Choroid plexus epithelial cell (primary cell): ENCODE measurements around the gene GRIA3.

Source experiments
- DNase-seq: peaks from one replicate; pipeline ENCODE4 v3.0.0-alpha.2; 2010; ENCODE audit warnings: low read depth
- H3K4me3 ChIP-seq: 2 replicates; pipeline ENCODE4 v1.5.1; 2011; ENCODE audit warnings: low read depth, mild to moderate bottlenecking, control low read depth, low read length, moderate library complexity
- TF ChIP-seq, protein P1 (sequence below): conservative IDR thresholded peaks from 2 replicates; pipeline ENCODE4 v1.5.1; 2011; ENCODE audit warnings: low read depth, mild to moderate bottlenecking, control low read depth, inconsistent platforms, low read length, moderate library complexity

GRIA3 gene

DNA sequence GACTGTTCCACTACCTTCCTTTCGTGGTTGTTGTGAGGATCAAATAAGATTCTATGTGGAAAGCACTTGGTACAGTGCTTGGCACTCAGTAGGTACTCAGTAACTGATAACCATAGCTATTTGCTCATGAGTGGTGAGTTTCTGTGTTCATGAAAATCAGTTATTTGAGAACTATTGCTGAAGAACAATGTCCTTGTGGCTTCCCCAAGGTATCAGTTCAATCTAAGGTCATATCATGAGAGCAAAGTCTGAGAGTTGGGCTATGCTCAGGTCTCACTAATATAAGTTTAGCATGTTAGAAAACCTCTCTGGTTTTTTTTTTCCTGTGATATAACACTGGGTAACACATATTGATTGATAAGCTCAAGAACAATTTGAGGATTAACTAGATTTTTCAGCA is 147.8 kb downstream of the GRIA3 start:
- no peak for DNase-seq
- TF ChIP-seq, protein P1, sequence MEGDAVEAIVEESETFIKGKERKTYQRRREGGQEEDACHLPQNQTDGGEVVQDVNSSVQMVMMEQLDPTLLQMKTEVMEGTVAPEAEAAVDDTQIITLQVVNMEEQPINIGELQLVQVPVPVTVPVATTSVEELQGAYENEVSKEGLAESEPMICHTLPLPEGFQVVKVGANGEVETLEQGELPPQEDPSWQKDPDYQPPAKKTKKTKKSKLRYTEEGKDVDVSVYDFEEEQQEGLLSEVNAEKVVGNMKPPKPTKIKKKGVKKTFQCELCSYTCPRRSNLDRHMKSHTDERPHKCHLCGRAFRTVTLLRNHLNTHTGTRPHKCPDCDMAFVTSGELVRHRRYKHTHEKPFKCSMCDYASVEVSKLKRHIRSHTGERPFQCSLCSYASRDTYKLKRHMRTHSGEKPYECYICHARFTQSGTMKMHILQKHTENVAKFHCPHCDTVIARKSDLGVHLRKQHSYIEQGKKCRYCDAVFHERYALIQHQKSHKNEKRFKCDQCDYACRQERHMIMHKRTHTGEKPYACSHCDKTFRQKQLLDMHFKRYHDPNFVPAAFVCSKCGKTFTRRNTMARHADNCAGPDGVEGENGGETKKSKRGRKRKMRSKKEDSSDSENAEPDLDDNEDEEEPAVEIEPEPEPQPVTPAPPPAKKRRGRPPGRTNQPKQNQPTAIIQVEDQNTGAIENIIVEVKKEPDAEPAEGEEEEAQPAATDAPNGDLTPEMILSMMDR, result no peak
- H3K4me3 ChIP-seq, result no peak overlapping the region

DNA sequence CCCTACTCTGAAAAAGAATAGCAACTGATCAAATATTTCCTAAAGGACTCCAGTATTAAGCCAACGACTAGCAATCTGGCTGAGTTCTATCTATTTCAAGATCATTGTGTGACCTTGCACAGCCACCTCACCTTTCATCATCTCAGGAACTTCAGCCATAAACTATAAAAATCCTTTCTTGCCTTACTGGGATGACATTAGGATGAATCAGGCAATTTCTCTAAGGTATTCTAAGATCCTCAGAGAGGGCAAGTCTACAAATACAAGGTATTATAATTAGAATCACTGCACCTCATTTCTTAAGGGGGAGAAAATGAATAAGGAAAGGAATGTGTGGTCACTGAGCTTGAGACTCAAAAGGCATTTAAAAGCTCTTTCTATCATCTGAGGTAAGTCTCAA is 152.6 kb downstream of the GRIA3 start:
- DNase-seq, result no peak
- TF ChIP-seq, protein P1, result no peak
- no peak overlapping the region for H3K4me3 ChIP-seq

DNA sequence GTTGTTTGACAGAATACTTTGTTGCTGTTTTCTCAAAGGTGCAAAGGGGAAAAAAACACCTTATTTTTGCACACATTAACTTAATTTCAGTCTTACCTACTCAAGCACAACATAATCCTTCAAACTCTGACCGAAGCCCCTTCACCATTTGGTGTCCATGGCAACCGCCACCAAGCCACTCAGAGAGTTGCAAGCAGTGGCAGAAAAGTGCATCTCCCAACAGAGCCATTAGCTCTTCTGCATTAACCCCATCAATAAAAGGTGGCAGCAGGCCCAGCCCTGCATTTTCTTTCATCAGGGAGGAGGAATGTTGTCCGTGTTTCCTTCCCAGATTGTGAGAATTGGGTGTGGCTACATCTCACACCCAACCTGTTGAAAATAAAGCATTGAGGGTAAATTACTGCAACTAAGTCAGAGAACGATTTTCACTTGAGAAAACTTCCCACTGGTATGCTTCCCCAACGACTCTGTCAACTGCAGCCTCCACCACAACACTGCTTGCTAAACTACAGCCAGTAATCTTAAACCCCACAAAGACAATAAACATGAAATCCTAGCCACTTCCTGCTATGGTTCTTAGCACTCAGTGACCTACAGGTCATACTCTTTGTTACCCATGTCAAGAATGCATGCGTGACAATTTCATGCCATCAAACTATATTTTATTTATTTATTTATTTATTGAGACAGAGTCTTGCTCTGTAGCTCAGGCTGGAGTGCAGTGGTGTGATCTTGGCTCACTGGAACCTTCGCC is 154.0 kb downstream of the GRIA3 start:
- no peak for DNase-seq
- TF ChIP-seq, protein P1, result no peak
- no peak overlapping the region for H3K4me3 ChIP-seq

DNA sequence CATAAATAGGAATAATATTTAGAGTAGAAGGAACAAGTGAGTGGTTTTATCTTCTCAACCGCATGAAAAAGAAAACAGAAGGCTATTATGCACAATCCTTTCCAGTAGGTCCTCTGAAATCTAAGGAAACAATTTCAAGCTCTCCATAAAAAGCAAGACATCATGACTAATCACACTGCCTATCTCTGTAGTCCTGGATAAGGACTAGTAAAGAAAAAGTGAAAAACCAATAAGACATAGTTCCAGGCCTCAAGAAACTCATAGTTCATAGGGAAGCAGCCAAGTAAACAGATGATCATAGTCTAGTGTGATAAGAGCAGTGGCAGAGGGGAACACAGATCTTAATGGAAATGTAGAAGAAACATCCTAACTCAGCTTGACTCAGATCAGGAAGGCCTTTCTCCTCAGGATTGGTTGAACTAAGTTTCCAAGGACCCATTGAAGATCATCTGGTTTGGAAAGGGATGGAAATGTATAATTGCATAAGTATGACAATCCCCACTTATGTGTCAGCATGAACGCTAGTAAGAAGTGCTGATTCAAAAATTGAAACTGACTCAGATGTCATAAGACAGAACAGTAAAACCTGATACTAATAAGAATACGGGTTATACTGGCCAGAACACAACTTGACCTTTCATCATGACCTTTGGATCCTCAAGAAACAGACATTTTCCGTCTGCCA is 155.3 kb downstream of the GRIA3 start:
- DNase-seq, result peak; percentile 46
- H3K4me3 ChIP-seq, result no peak overlapping the region
- TF ChIP-seq, protein P1, result no peak

DNA sequence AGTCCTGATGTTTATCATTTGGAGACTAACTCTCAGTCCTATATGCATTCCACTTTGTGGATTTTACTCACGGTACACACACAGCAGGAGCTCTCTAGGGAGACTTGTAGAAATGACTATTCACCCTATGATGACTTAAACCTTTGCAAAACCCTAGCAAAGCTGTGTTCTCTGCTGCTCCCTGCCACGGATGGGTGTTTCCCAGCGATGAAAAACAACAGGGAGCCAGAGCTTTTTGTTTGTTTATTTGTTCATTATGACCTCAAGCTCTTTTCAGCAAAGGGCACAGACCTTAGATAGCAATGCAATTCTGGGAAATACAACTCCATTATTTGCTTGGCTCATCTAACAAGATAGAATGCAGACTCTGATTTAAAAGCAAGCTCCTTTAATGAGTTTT is 156.6 kb downstream of the GRIA3 start:
- TF ChIP-seq, protein P1, result no peak
- no peak overlapping the region for H3K4me3 ChIP-seq
- DNase-seq, result peak; percentile 45

DNA sequence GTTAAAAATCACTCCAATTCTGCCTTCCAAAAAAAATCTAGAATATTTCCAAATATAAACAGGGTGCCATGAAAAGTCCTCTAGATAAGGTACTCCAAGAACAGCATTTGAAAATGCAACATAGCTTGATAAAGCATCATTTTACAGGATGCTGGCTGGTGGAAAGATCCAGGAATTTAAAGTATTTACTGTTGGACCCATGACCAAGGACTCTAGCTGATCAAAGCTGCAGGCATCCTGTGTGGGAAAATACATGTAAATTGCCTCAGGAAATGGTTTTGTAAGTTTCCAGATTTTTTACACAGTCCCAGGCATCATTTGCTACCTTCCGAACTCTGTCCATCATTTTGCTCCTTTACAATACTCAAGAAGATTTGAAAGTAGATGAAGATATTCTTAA is 164.4 kb downstream of the GRIA3 start:
- TF ChIP-seq, protein P1, result no peak
- no peak for DNase-seq
- H3K4me3 ChIP-seq, result no peak overlapping the region
